H9 (cell line): ENCODE results near the gene COL23A1. TPM values are rescaled to one million over a fixed set of nuclear protein-coding genes. Genes with fewer than 3 reads are reported as not detected.
A peak's percentile ranks its signal among the peaks of the same experiment; 100 is the strongest.

ENCODE experiments used
- DNase-seq: peaks from one replicate; pipeline ENCODE4 v3.0.0-alpha.2; 2017
- H2AFZ ChIP-seq: one replicate; pipeline ENCODE4 v1.6.1; 2013; ENCODE audit warnings: mild to moderate bottlenecking, low read length, control low read depth, moderate library complexity
- H2AK5ac ChIP-seq: 2 replicates; pipeline ENCODE4 v1.6.1; 2013; ENCODE audit warnings: low read length, control low read depth, mixed read lengths; ENCODE audit not compliant: insufficient read length
- H2BK120ac ChIP-seq: one replicate; pipeline ENCODE4 v1.6.1; 2013; ENCODE audit warnings: low read depth, mild to moderate bottlenecking, low read length, control low read depth, inconsistent platforms; ENCODE audit not compliant: poor library complexity, severe bottlenecking
- H2BK12ac ChIP-seq: 2 replicates; pipeline ENCODE4 v1.6.1; 2013; ENCODE audit warnings: low read length, control low read depth, mixed read lengths, low read depth; ENCODE audit not compliant: insufficient read length
- H2BK15ac ChIP-seq: 2 replicates; pipeline ENCODE4 v1.6.1; 2013; ENCODE audit warnings: low read depth, low read length, control low read depth
- H2BK20ac ChIP-seq: one replicate; pipeline ENCODE4 v1.6.1; 2013; ENCODE audit warnings: low read depth, mild to moderate bottlenecking, low read length, control low read depth, inconsistent platforms; ENCODE audit not compliant: poor library complexity, severe bottlenecking
- H2BK5ac ChIP-seq: 2 replicates; pipeline ENCODE4 v1.6.1; 2013; ENCODE audit warnings: low read length, control low read depth, mixed read lengths; ENCODE audit not compliant: insufficient read length
- H3K14ac ChIP-seq: 2 replicates; pipeline ENCODE4 v1.6.1; 2013; ENCODE audit warnings: low read length, control low read depth; ENCODE audit not compliant: insufficient read depth
- H3K18ac ChIP-seq: 2 replicates; pipeline ENCODE4 v1.6.1; 2013; ENCODE audit warnings: low read depth, mild to moderate bottlenecking, mixed read lengths, low read length, control low read depth; ENCODE audit not compliant: insufficient read length
- H3K23ac ChIP-seq: 2 replicates; pipeline ENCODE4 v1.6.1; 2013; ENCODE audit warnings: low read length, control low read depth, mixed read lengths, low read depth; ENCODE audit not compliant: insufficient read length
- H3K23me2 ChIP-seq: 2 replicates; pipeline ENCODE4 v1.6.1; 2013; ENCODE audit warnings: low read depth, mild to moderate bottlenecking, mixed read lengths, low read length, control low read depth; ENCODE audit not compliant: insufficient read length, poor library complexity, severe bottlenecking
- H3K27ac ChIP-seq: 2 replicates; pipeline ENCODE4 v1.5.1; 2013; ENCODE audit warnings: low read length, control low read depth, mixed read lengths, low read depth; ENCODE audit not compliant: insufficient read length
- H3K27me3 ChIP-seq: 2 replicates; pipeline ENCODE4 v1.6.1; 2013; ENCODE audit warnings: low read length, control low read depth, inconsistent platforms; ENCODE audit not compliant: insufficient read depth
- H3K4ac ChIP-seq: 2 replicates; pipeline ENCODE4 v1.6.1; 2013; ENCODE audit warnings: low read depth, mild to moderate bottlenecking, control low read depth, inconsistent platforms, low read length, moderate library complexity
- H3K4me1 ChIP-seq: 2 replicates; pipeline ENCODE4 v1.6.1; 2013; ENCODE audit warnings: low read length, control low read depth, inconsistent platforms; ENCODE audit not compliant: insufficient read depth
- H3K4me2 ChIP-seq: 2 replicates; pipeline ENCODE4 v1.6.1; 2013; ENCODE audit warnings: low read length, control low read depth, mixed read lengths; ENCODE audit not compliant: insufficient read length, insufficient read depth
- H3K56ac ChIP-seq: 2 replicates; pipeline ENCODE4 v1.6.1; 2013; ENCODE audit warnings: low read depth, mild to moderate bottlenecking, mixed read lengths, low read length, control low read depth; ENCODE audit not compliant: insufficient read length
- H3K79me1 ChIP-seq: 2 replicates; pipeline ENCODE4 v1.6.1; 2013; ENCODE audit warnings: low read depth, mild to moderate bottlenecking, moderate library complexity, low read length, control low read depth, inconsistent platforms; ENCODE audit not compliant: insufficient read depth, poor library complexity, severe bottlenecking
- H3K79me2 ChIP-seq: 2 replicates; pipeline ENCODE4 v1.6.1; 2013; ENCODE audit warnings: low read length, control low read depth, inconsistent platforms; ENCODE audit not compliant: insufficient read depth
- H3K9ac ChIP-seq: 2 replicates; pipeline ENCODE4 v1.6.1; 2013; ENCODE audit warnings: low read length, control low read depth, mixed read lengths; ENCODE audit not compliant: insufficient read length; ENCODE audit errors: extremely low read depth
- H3K9me3 ChIP-seq: one replicate; pipeline ENCODE4 v1.6.1; 2013; ENCODE audit warnings: low read depth, low read length, inconsistent platforms; ENCODE audit not compliant: control insufficient read depth
- H3T11ph ChIP-seq: one replicate; pipeline ENCODE4 v1.6.1; 2013; ENCODE audit warnings: mild to moderate bottlenecking, low read length, control low read depth, inconsistent platforms
- H4K20me1 ChIP-seq: one replicate; pipeline ENCODE4 v1.6.1; 2013; ENCODE audit not compliant: control insufficient read depth, insufficient read length, insufficient read depth
- H4K5ac ChIP-seq: 2 replicates; pipeline ENCODE4 v1.6.1; 2013; ENCODE audit warnings: low read depth, mild to moderate bottlenecking, mixed read lengths, low read length, control low read depth; ENCODE audit not compliant: insufficient read length
- H4K8ac ChIP-seq: replicated peaks from 2 replicates; pipeline ENCODE4 v1.6.1; 2013; ENCODE audit warnings: low read length, control low read depth, mixed read lengths, low read depth; ENCODE audit not compliant: insufficient read length
- H4K91ac ChIP-seq: 2 replicates; pipeline ENCODE4 v1.6.1; 2013; ENCODE audit warnings: low read depth, mild to moderate bottlenecking, moderate library complexity, mixed read lengths, low read length, control low read depth; ENCODE audit not compliant: insufficient read length
- H3K27ac Mint-ChIP-seq, 3 experiments: 2 replicates in 2 of 3; 3 replicates in 1 of 3; pipeline ENCODE4 v1.8.0; 2020 to 2021; ENCODE audit warnings: mixed read lengths in 3 of 3, mild to moderate bottlenecking in 1 of 3, moderate library complexity in 1 of 3
- H3K27me3 Mint-ChIP-seq: 2 replicates; pipeline ENCODE4 v1.8.0; 2021; ENCODE audit warnings: low read depth, mild to moderate bottlenecking, moderate library complexity, mixed read lengths
- H3K36me3 Mint-ChIP-seq, 3 experiments: 2 replicates in 2 of 3; 3 replicates in 1 of 3; pipeline ENCODE4 v1.8.0; 2020 to 2021; ENCODE audit warnings: low read depth in 3 of 3, mixed read lengths in 3 of 3; ENCODE audit not compliant: insufficient read depth in 1 of 3
- H3K4me1 Mint-ChIP-seq, 2 experiments: 2 replicates each; pipeline ENCODE4 v1.8.0; 2020; ENCODE audit warnings: mixed read lengths in 2 of 2
- H3K4me3 Mint-ChIP-seq, 2 experiments: 2 replicates in 1 of 2; 3 replicates in 1 of 2; pipeline ENCODE4 v1.8.0; 2020 to 2021; ENCODE audit warnings: mild to moderate bottlenecking in 2 of 2, mixed read lengths in 2 of 2, moderate library complexity in 1 of 2
- H3K9me3 Mint-ChIP-seq, 2 experiments: 2 replicates in 1 of 2; 3 replicates in 1 of 2; pipeline ENCODE4 v1.8.0; 2020; ENCODE audit warnings: mild to moderate bottlenecking in 2 of 2, mixed read lengths in 2 of 2, moderate library complexity in 1 of 2
- CTCF ChIP-seq: fragments of 200-600 bp; sonication (generic); conservative IDR thresholded peaks from 3 replicates; pipeline ENCODE4 v1.8.0; 2021; ENCODE audit warnings: antibody characterized with exemption, mild to moderate bottlenecking
- WGBS: extraction: QIAGEN DNeasy Blood & Tissue Kit; methylation state at CpG from one replicate; pipeline ENCODE4 v1.1.7; 2013; ENCODE audit warnings: missing lambda C conversion rate, low lambda C conversion rate, mixed read lengths; ENCODE audit not compliant: insufficient read length; ENCODE audit errors: extremely low coverage; 5-methylcytosine and 5-hydroxymethylcytosine counted together
- total RNA-seq: library from RNA; stranded (reverse); gene quantifications from 2 replicates; pipeline ENCODE4 v1.2.1, GENCODE V29; 2021

Gene COL23A1
- total RNA-seq, 1 experiment from 2014 or later = 2.6 TPM

- no peak overlapping the region for H3K18ac ChIP-seq
- H3K4me1 ChIP-seq = no peaks in the 10 kb centered on the region; the same call in 1 of the 2 replicates
- WGBS = no CpG with 5 or more reads among the region's 18 CpGs
- no peak overlapping the region for H3K56ac ChIP-seq
- no peaks in the 10 kb centered on the region for H3K79me2 ChIP-seq
- no peaks in the 10 kb centered on the region for H3K27me3 ChIP-seq
- H2AK5ac ChIP-seq = no peak overlapping the region
- H3K4ac ChIP-seq = no peak overlapping the region
- no peak overlapping the region for H2BK15ac ChIP-seq
- no peak overlapping the region for H4K8ac ChIP-seq
- Mint-ChIP-seq H3K27ac (peak overlapping the region in 2 of 3 experiments; percentile 60 to 94; a peak in 3 of 7 replicates), H3K4me3 (no peak overlapping the region), H3K36me3 (no peaks in the 10 kb centered on the region), H3K9me3 (no peaks in the 10 kb centered on the region), H3K4me1 (peaks cover 24 to 34% of the 10 kb centered on the region in 2 experiments), H3K27me3 (peaks cover 4% of the 10 kb centered on the region)
- no peak for TF ChIP-seq CTCF
- no peak overlapping the region for H3K9ac ChIP-seq
- H3K14ac ChIP-seq = peak overlapping the region; percentile 36; the same call in 1 of the 2 replicates
- no peak for DNase-seq
- H3T11ph ChIP-seq = no peak overlapping the region
- no peak overlapping the region for H2AFZ ChIP-seq
- no peak overlapping the region for H2BK120ac ChIP-seq
- no peaks in the 10 kb centered on the region for H4K20me1 ChIP-seq
- no peaks in the 10 kb centered on the region for H3K23me2 ChIP-seq
- no peak overlapping the region for H2BK12ac ChIP-seq
- H3K23ac ChIP-seq = no peak overlapping the region
- H2BK5ac ChIP-seq = no peak overlapping the region
- H4K5ac ChIP-seq = no peak overlapping the region
- no peaks in the 10 kb centered on the region for H3K9me3 ChIP-seq
- no peak overlapping the region for H2BK20ac ChIP-seq
- no peak overlapping the region for H3K4me2 ChIP-seq
- no peak overlapping the region for H4K91ac ChIP-seq
- no peaks in the 10 kb centered on the region for H3K79me1 ChIP-seq
- H3K27ac ChIP-seq = no peak overlapping the region
Measured at GRCh38 chr5:178328826-178329730, 261.1 kb downstream of the COL23A1 start.
